HEK293 (cell line): ENCODE results near the gene SLC25A1.

ENCODE experiments used
- CTCF ChIA-PET: fragments of 350-600 bp; formaldehyde crosslinking; extraction: SDS; loops from one replicate; lab custom pipeline; 2021; ENCODE audit warnings: antibody characterized with exemption; lab: Yijun Ruan, JAX
- POLR2A ChIA-PET: fragments of 300-600 bp; formaldehyde crosslinking; extraction: SDS; loops from one replicate; lab custom pipeline; 2020; ENCODE audit warnings: antibody characterized with exemption, inconsistent platforms; lab: Yijun Ruan, JAX
- H3K27ac ChIP-seq: fragments of 200-500 bp; sonication (Bioruptor generic); 2 replicates; pipeline ENCODE4 v1.5.1; 2014; ENCODE audit warnings: low read depth, low read length, control low read depth, inconsistent platforms; ENCODE audit errors: extremely low read depth
- H3K36me3 ChIP-seq, 2 experiments: fragments of 200-500 bp in 1 of 2; sonication (Bioruptor generic) in 1 of 2; 1 replicate in 1 of 2; 2 replicates in 1 of 2; pipeline ENCODE4 v1.5.1; 2014 to 2017; ENCODE audit warnings: inconsistent platforms in 2 of 2, low read length in 2 of 2; ENCODE audit not compliant: control insufficient read depth in 2 of 2, insufficient read depth in 1 of 2
- H3K4me1 ChIP-seq: fragments of 200-500 bp; sonication (Bioruptor generic); 2 replicates; pipeline ENCODE4 v1.5.1; 2014; ENCODE audit warnings: mild to moderate bottlenecking, low read length, inconsistent platforms; ENCODE audit not compliant: control insufficient read depth, insufficient read depth
- H3K4me3 ChIP-seq: 2 replicates; pipeline ENCODE4 v1.5.1; 2011; ENCODE audit warnings: low read depth, mild to moderate bottlenecking, control low read depth, low read length, moderate library complexity
- H3K9me3 ChIP-seq: fragments of 200-500 bp; sonication (Bioruptor generic); 2 replicates; pipeline ENCODE4 v1.5.1; 2014; ENCODE audit warnings: low read depth, low read length, inconsistent platforms; ENCODE audit not compliant: control insufficient read depth, insufficient read depth
- KLF1 ChIP-seq: fragments of 450-650 bp; formaldehyde crosslinking; IDR thresholded peaks from 2 replicates; pipeline ENCODE4 v1.5.1; 2016; ENCODE audit warnings: missing biosample characterization, missing genetic modification characterization
- KLF17 ChIP-seq: fragments of 450-650 bp; formaldehyde crosslinking; IDR thresholded peaks from 2 replicates; pipeline ENCODE4 v1.5.1; 2016; ENCODE audit warnings: missing biosample characterization, missing genetic modification characterization
- SETDB1 ChIP-seq: IDR thresholded peaks from one replicate; pipeline ENCODE4 v1.6.1; 2017; ENCODE audit warnings: mild to moderate bottlenecking, low read length, moderate library complexity, mixed read lengths; ENCODE audit not compliant: insufficient read length
- TCF7L2 ChIP-seq: IDR thresholded peaks from 2 replicates; pipeline ENCODE4 v1.6.1; 2011; ENCODE audit warnings: low read depth, mild to moderate bottlenecking, inconsistent platforms, low read length, moderate library complexity, borderline replicate concordance
- ZBTB49 ChIP-seq: fragments of 450-650 bp; formaldehyde crosslinking; IDR thresholded peaks from 2 replicates; pipeline ENCODE4 v1.5.1; 2016; ENCODE audit warnings: missing biosample characterization, missing genetic modification characterization, low read depth
- ZBTB8A ChIP-seq: fragments of 450-650 bp; formaldehyde crosslinking; IDR thresholded peaks from 2 replicates; pipeline ENCODE4 v1.5.1; 2016; ENCODE audit warnings: missing biosample characterization, missing genetic modification characterization
- ZFHX2 ChIP-seq: fragments of 450-650 bp; formaldehyde crosslinking; conservative IDR thresholded peaks from 2 replicates; pipeline ENCODE4 v1.5.1; 2016; ENCODE audit warnings: missing biosample characterization, missing genetic modification characterization
- ZNF16 ChIP-seq: fragments of 450-650 bp; formaldehyde crosslinking; IDR thresholded peaks from 2 replicates; pipeline ENCODE4 v1.5.1; 2016; ENCODE audit warnings: low read depth, missing biosample characterization, missing genetic modification characterization
- ZNF174 ChIP-seq: fragments of 450-650 bp; formaldehyde crosslinking; IDR thresholded peaks from 2 replicates; pipeline ENCODE4 v1.5.0; 2017; ENCODE audit warnings: missing biosample characterization, mild to moderate bottlenecking, missing genetic modification characterization
- ZNF23 ChIP-seq: fragments of 450-650 bp; formaldehyde crosslinking; IDR thresholded peaks from 2 replicates; pipeline ENCODE4 v1.5.1; 2016; ENCODE audit warnings: missing biosample characterization, missing genetic modification characterization, borderline replicate concordance
- ZNF24 ChIP-seq: fragments of 450-650 bp; formaldehyde crosslinking; IDR thresholded peaks from 2 replicates; pipeline ENCODE4 v1.5.1; 2016; ENCODE audit warnings: missing biosample characterization, missing genetic modification characterization
- ZNF302 ChIP-seq: fragments of 450-650 bp; formaldehyde crosslinking; IDR thresholded peaks from 2 replicates; pipeline ENCODE4 v1.5.1; 2016; ENCODE audit warnings: missing biosample characterization, missing genetic modification characterization, low read depth
- ZNF324 ChIP-seq: fragments of 450-650 bp; formaldehyde crosslinking; IDR thresholded peaks from 2 replicates; pipeline ENCODE4 v1.5.1; 2016; ENCODE audit warnings: missing biosample characterization, missing genetic modification characterization
- ZNF488 ChIP-seq: fragments of 450-650 bp; formaldehyde crosslinking; IDR thresholded peaks from 2 replicates; pipeline ENCODE4 v1.5.1; 2016; ENCODE audit warnings: missing biosample characterization, missing genetic modification characterization
- ZNF555 ChIP-seq: fragments of 450-650 bp; formaldehyde crosslinking; conservative IDR thresholded peaks from 2 replicates; pipeline ENCODE4 v1.5.1; 2017; ENCODE audit warnings: missing biosample characterization, mild to moderate bottlenecking, missing genetic modification characterization, inconsistent platforms
- ZNF596 ChIP-seq: fragments of 450-650 bp; IDR thresholded peaks from 2 replicates; pipeline ENCODE4 v1.5.0; 2018; ENCODE audit warnings: missing biosample characterization, mild to moderate bottlenecking, missing genetic modification characterization, moderate library complexity
- ZNF610 ChIP-seq: fragments of 450-650 bp; formaldehyde crosslinking; IDR thresholded peaks from 2 replicates; pipeline ENCODE4 v1.5.1; 2016; ENCODE audit warnings: missing biosample characterization, missing genetic modification characterization, borderline replicate concordance
- ZNF624 ChIP-seq: fragments of 450-650 bp; formaldehyde crosslinking; IDR thresholded peaks from 2 replicates; pipeline ENCODE4 v1.5.1; 2017; ENCODE audit warnings: missing biosample characterization, missing genetic modification characterization
- ZNF76 ChIP-seq: fragments of 450-650 bp; formaldehyde crosslinking; IDR thresholded peaks from 2 replicates; pipeline ENCODE4; 2016; ENCODE audit warnings: low read depth, missing biosample characterization, missing genetic modification characterization, borderline replicate concordance
- TF ChIP-seq, protein P1 (sequence below): fragments of 450-650 bp; formaldehyde crosslinking; IDR thresholded peaks from 2 replicates; pipeline ENCODE4 v1.5.1; 2017; ENCODE audit warnings: missing biosample characterization, mild to moderate bottlenecking, missing genetic modification characterization, moderate library complexity
- TF ChIP-seq, protein P2 (sequence below): fragments of 450-650 bp; formaldehyde crosslinking; IDR thresholded peaks from 2 replicates; pipeline ENCODE4 v1.5.1; 2016; ENCODE audit warnings: missing biosample characterization, missing genetic modification characterization, borderline replicate concordance

The SLC25A1 gene

DNA sequence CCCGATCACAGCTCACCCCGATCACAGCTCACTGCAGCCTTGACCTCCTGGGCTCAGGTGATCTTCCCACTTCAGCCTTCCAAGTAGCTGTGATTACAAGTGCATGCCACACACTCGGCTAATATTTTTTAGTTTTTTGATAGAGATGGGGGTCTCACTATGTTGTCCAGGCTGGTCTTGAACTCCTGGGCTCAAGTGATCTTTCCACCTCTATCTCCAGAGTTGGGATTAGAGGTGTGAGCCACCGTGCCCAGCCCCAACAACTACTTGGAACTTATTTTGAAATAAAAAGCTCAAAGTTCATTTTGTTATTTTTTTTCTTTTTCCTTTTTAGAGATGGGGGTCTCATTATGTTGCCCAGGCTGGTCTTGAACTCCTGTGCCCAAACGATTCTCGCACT, 27.8 kb upstream of the SLC25A1 start:
- Histone ChIP-seq H3K27ac (no peak overlapping the region), H3K36me3 (peaks cover 3 to 8% of the 10 kb centered on the region in 2 experiments; a peak in 2 of 3 replicates), H3K4me1 (no peaks in the 10 kb centered on the region), H3K4me3 (no peak overlapping the region), H3K9me3 (no peaks in the 10 kb centered on the region)
- POLR2A ChIA-PET: no interaction called here
- CTCF ChIA-PET: interaction anchor here (0.6 to 1.7 kb wide), 2 partner anchors 27 to 62 kb away, joined by 3 to 5 read pairs; partner anchors contain the start of gene SLC25A1
- TF ChIP-seq ZNF23 (tag by site-specific recombination) (no peak), ZNF555 (no peak), ZNF610 (tag by site-specific recombination) (no peak), ZNF16 (tag by site-specific recombination) (no peak), ZFHX2 (tag by site-specific recombination) (no peak)
- TF ChIP-seq, protein P1, sequence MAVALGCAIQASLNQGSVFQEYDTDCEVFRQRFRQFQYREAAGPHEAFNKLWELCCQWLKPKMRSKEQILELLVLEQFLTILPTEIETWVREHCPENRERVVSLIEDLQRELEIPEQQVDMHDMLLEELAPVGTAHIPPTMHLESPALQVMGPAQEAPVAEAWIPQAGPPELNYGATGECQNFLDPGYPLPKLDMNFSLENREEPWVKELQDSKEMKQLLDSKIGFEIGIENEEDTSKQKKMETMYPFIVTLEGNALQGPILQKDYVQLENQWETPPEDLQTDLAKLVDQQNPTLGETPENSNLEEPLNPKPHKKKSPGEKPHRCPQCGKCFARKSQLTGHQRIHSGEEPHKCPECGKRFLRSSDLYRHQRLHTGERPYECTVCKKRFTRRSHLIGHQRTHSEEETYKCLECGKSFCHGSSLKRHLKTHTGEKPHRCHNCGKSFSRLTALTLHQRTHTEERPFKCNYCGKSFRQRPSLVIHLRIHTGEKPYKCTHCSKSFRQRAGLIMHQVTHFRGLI (tag by site-specific recombination): no peak

- H3K4me1 ChIP-seq: no peaks in the 10 kb centered on the region
- CTCF ChIA-PET: no interaction called here
- no peaks in the 10 kb centered on the region for H3K9me3 ChIP-seq
- H3K4me3 ChIP-seq: no peak overlapping the region
- POLR2A ChIA-PET: no interaction called here
- TF ChIP-seq ZNF488 (tag by site-specific recombination): no peak
- no peak for TF ChIP-seq ZNF174 (tag by site-specific recombination)
- TF ChIP-seq, protein P2, sequence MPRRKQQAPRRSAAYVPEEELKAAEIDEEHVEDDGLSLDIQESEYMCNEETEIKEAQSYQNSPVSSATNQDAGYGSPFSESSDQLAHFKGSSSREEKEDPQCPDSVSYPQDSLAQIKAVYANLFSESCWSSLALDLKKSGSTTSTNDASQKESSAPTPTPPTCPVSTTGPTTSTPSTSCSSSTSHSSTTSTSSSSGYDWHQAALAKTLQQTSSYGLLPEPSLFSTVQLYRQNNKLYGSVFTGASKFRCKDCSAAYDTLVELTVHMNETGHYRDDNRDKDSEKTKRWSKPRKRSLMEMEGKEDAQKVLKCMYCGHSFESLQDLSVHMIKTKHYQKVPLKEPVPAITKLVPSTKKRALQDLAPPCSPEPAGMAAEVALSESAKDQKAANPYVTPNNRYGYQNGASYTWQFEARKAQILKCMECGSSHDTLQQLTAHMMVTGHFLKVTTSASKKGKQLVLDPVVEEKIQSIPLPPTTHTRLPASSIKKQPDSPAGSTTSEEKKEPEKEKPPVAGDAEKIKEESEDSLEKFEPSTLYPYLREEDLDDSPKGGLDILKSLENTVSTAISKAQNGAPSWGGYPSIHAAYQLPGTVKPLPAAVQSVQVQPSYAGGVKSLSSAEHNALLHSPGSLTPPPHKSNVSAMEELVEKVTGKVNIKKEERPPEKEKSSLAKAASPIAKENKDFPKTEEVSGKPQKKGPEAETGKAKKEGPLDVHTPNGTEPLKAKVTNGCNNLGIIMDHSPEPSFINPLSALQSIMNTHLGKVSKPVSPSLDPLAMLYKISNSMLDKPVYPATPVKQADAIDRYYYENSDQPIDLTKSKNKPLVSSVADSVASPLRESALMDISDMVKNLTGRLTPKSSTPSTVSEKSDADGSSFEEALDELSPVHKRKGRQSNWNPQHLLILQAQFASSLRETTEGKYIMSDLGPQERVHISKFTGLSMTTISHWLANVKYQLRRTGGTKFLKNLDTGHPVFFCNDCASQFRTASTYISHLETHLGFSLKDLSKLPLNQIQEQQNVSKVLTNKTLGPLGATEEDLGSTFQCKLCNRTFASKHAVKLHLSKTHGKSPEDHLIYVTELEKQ (tag by site-specific recombination): no peak
- TF ChIP-seq ZNF596 (tag by site-specific recombination): no peak
- no peak for TF ChIP-seq ZNF624 (tag by site-specific recombination)
- TF ChIP-seq ZNF324 (tag by site-specific recombination): no peak
- TF ChIP-seq ZNF24 (tag by site-specific recombination): no peak
- H3K36me3 ChIP-seq: peaks cover 3 to 5% of the 10 kb centered on the region in 2 experiments; a peak in 2 of 3 replicates
- no peak overlapping the region for H3K27ac ChIP-seq
Observed at GRCh38 chr22:19204640-19205039, 26.1 kb upstream of the SLC25A1 start.

DNA sequence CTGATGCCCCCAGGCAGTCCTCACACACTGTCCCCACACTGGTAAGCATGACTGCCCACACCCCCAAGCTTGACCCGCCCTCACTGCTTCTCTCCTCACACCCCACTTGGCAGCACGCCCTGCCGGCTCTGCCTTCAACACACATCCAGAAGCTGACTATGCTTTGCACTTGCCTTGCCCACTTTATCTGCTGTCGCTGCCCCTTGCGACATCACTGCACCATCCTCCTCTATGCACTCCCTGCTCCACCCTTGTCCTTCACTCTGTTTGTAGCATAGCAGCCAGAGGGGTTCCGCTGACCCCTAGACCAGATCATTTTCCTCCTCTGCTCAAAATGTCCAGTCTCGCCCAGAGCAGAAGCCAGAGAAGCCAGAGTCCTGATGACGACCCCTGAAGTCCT, 25.3 kb upstream of the SLC25A1 start:
- Histone ChIP-seq H3K4me3 (no peak overlapping the region), H3K36me3 (peaks cover 3 to 13% of the 10 kb centered on the region in 2 experiments; a peak in 2 of 3 replicates), H3K9me3 (no peaks in the 10 kb centered on the region), H3K27ac (no peak overlapping the region), H3K4me1 (no peaks in the 10 kb centered on the region)
- ChIA-PET POLR2A (no interaction called here), CTCF (interaction anchor here (0.6 kb wide), 1 partner anchor 14 kb away, joined by 3 read pairs; no protein-coding TSS in a partner anchor)
- no peak for TF ChIP-seq ZBTB49 (tag by site-specific recombination)
- TF ChIP-seq ZNF302: no peak
- TF ChIP-seq KLF17: peak; percentile 59; the same call in 1 of the 2 replicates
- no peak for TF ChIP-seq TCF7L2
- TF ChIP-seq SETDB1: no peak
- peak; percentile 69 for TF ChIP-seq KLF1
- TF ChIP-seq ZNF76: no peak
- no peak for TF ChIP-seq ZBTB8A (tag by site-specific recombination)
